Caco-2 (cell line): ENCODE measurements around the gene RAD51B. TPM values are rescaled to one million over a fixed set of nuclear protein-coding genes. Genes with fewer than 3 reads are reported as not detected.
A peak's percentile ranks its signal among the peaks of the same experiment; 100 is the strongest.

Experiments used
- BruUV-seq: library from RNA; stranded (reverse); fragments of 400-500 nt; replicated peaks from 2 replicates; lab custom pipeline; 2021; lab: Mats Ljungman, UMichigan
- CTCF ChIA-PET: fragments of 300-600 bp; sonication (Branson Sonifier 250); formaldehyde crosslinking; loops from one replicate; lab custom pipeline; 2022; ENCODE audit warnings: antibody characterized with exemption; lab: Charles Lee
- POLR2A ChIA-PET: fragments of 300-600 bp; sonication (Branson Sonifier 250); formaldehyde crosslinking; loops from one replicate; lab custom pipeline; 2022; ENCODE audit warnings: antibody characterized with exemption; lab: Charles Lee
- DNase-seq, 2 experiments: peaks; one replicate each; pipeline versions ENCODE4 v3.0.0 to v3.0.0-alpha.2; 2020 to 2022
- H3K27me3 ChIP-seq: replicated peaks from 2 replicates; pipeline ENCODE4 v1.6.0; 2011; ENCODE audit warnings: low read length; ENCODE audit not compliant: control insufficient read depth, insufficient read depth
- H3K36me3 ChIP-seq: 2 replicates; pipeline ENCODE4 v1.5.1; 2011; ENCODE audit warnings: low read length; ENCODE audit not compliant: control insufficient read depth, insufficient read depth
- H3K4me1 ChIP-seq: fragments of 250-450 bp; sonication (Bioruptor Pico); 2 replicates; pipeline ENCODE4 v1.5.1; 2020; ENCODE audit warnings: mild to moderate bottlenecking
- H3K4me3 ChIP-seq: 2 replicates; pipeline ENCODE4 v1.5.1; 2011; ENCODE audit warnings: low read depth, mild to moderate bottlenecking, control low read depth, low read length
- H3K9me3 ChIP-seq: fragments of 250-450 bp; sonication (Bioruptor Pico); 2 replicates; pipeline ENCODE4 v1.5.1; 2020; ENCODE audit warnings: mild to moderate bottlenecking, moderate library complexity
- H3K27ac Mint-ChIP-seq: one replicate; pipeline ENCODE4 v1.8.0; 2022; ENCODE audit warnings: mixed read lengths; ENCODE audit not compliant: unreplicated experiment
- H3K27me3 Mint-ChIP-seq: one replicate; pipeline ENCODE4 v1.8.0; 2022; ENCODE audit warnings: mixed read lengths; ENCODE audit not compliant: insufficient read depth, unreplicated experiment
- H3K36me3 Mint-ChIP-seq: one replicate; pipeline ENCODE4 v1.8.0; 2022; ENCODE audit warnings: mild to moderate bottlenecking, mixed read lengths; ENCODE audit not compliant: insufficient read depth, unreplicated experiment
- H3K4me1 Mint-ChIP-seq: one replicate; pipeline ENCODE4 v1.8.0; 2022; ENCODE audit warnings: low read depth, mixed read lengths; ENCODE audit not compliant: unreplicated experiment
- H3K4me3 Mint-ChIP-seq: one replicate; pipeline ENCODE4 v1.8.0; 2022; ENCODE audit warnings: mild to moderate bottlenecking, moderate library complexity, mixed read lengths; ENCODE audit not compliant: unreplicated experiment
- H3K9me3 Mint-ChIP-seq: one replicate; pipeline ENCODE4 v1.8.0; 2022; ENCODE audit warnings: mixed read lengths; ENCODE audit not compliant: unreplicated experiment
- intact Hi-C: fragments of 100-400 bp; cut with micrococcal nuclease; formaldehyde crosslinking; loops from one replicate; pipeline ENCODE4 v1.10.0; 2022; ENCODE audit not compliant: unreplicated experiment
- total RNA-seq: library from RNA; stranded (reverse); gene quantifications from 2 replicates; pipeline ENCODE4 v1.2.3, GENCODE V29; 2022
- TF ChIP-seq, protein P1 (sequence below), 2 experiments: fragments of 200-600 bp in 1 of 2; IDR thresholded peaks; 1 replicate in 1 of 2; 2 replicates in 1 of 2; pipeline versions ENCODE4 v1.5.1 to v1.8.0; 2011 to 2022; ENCODE audit warnings: antibody characterized with exemption in 1 of 2, control low read depth in 1 of 2, inconsistent platforms in 1 of 2, low read depth in 1 of 2, low read length in 1 of 2, mild to moderate bottlenecking in 1 of 2, moderate library complexity in 1 of 2; ENCODE audit not compliant: insufficient read depth in 1 of 2, severe bottlenecking in 1 of 2, unreplicated experiment in 1 of 2

Gene RAD51B
- total RNA-seq, 1 experiment from 2014 or later, result 16.7 TPM

GRCh38 chr14:68655911-68656316 is 836.3 kb downstream of the RAD51B start:
- Histone ChIP-seq H3K27me3 (no peaks in the 10 kb centered on the region), H3K4me3 (no peak overlapping the region), H3K4me1 (peaks cover 36% of the 10 kb centered on the region), H3K36me3 (no peaks in the 10 kb centered on the region), H3K9me3 (no peaks in the 10 kb centered on the region)
- H3K4me3 Mint-ChIP-seq, result no peak overlapping the region
- ChIA-PET POLR2A (no interaction called here), CTCF (interaction anchor here (0.8 to 1.4 kb wide), 3 partner anchors 27 to 407 kb away, joined by 3 to 4 read pairs (median 3); no protein-coding TSS in a partner anchor)
- intact Hi-C loops, result loop anchor here (5.0 to 10.0 kb wide), 2 partner anchors 171 to 409 kb away; no protein-coding TSS in a partner anchor
- no peaks in the 10 kb centered on the region for H3K36me3 Mint-ChIP-seq
- H3K27me3 Mint-ChIP-seq, result no peaks in the 10 kb centered on the region
- TF ChIP-seq, protein P1, sequence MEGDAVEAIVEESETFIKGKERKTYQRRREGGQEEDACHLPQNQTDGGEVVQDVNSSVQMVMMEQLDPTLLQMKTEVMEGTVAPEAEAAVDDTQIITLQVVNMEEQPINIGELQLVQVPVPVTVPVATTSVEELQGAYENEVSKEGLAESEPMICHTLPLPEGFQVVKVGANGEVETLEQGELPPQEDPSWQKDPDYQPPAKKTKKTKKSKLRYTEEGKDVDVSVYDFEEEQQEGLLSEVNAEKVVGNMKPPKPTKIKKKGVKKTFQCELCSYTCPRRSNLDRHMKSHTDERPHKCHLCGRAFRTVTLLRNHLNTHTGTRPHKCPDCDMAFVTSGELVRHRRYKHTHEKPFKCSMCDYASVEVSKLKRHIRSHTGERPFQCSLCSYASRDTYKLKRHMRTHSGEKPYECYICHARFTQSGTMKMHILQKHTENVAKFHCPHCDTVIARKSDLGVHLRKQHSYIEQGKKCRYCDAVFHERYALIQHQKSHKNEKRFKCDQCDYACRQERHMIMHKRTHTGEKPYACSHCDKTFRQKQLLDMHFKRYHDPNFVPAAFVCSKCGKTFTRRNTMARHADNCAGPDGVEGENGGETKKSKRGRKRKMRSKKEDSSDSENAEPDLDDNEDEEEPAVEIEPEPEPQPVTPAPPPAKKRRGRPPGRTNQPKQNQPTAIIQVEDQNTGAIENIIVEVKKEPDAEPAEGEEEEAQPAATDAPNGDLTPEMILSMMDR (IDR thresholded peaks at IDR 0.05; ENCODE audit: insufficient read depth in 1 of 2, low read depth in 1 of 2, low read length in 1 of 2, severe bottlenecking in 1 of 2, unreplicated experiment in 1 of 2), result peak in 1 of 2 experiments; percentile 36
- DNase-seq, result peak; percentile 48 to 50
- no peak overlapping the region for H3K27ac Mint-ChIP-seq
- H3K4me1 Mint-ChIP-seq, result peaks cover 19% of the 10 kb centered on the region
- BruUV-seq, result no TSS peak
- no peaks in the 10 kb centered on the region for H3K9me3 Mint-ChIP-seq

GRCh38 chr14:68656452-68656851 is 836.9 kb downstream of the RAD51B start:
- CTCF ChIA-PET, result interaction anchor here (0.8 to 1.4 kb wide), 2 partner anchors 29 to 407 kb away, joined by 3 to 4 read pairs; no protein-coding TSS in a partner anchor
- Histone ChIP-seq H3K9me3 (no peaks in the 10 kb centered on the region), H3K27me3 (no peaks in the 10 kb centered on the region), H3K4me1 (peaks cover 30% of the 10 kb centered on the region), H3K4me3 (no peak overlapping the region), H3K36me3 (no peaks in the 10 kb centered on the region)
- H3K4me1 Mint-ChIP-seq, result peaks cover 18% of the 10 kb centered on the region
- no peak overlapping the region for H3K4me3 Mint-ChIP-seq
- no TSS peak for BruUV-seq
- H3K9me3 Mint-ChIP-seq, result peaks cover 1% of the 10 kb centered on the region
- H3K27ac Mint-ChIP-seq, result no peak overlapping the region
- intact Hi-C loops, result loop anchor here (5.0 to 10.0 kb wide), 2 partner anchors 172 to 409 kb away; no protein-coding TSS in a partner anchor
- TF ChIP-seq, protein P1 (IDR thresholded peaks at IDR 0.05; ENCODE audit: insufficient read depth in 1 of 2, low read depth in 1 of 2, low read length in 1 of 2, severe bottlenecking in 1 of 2, unreplicated experiment in 1 of 2), result no peak
- POLR2A ChIA-PET, result interaction anchor here (0.5 kb wide), 1 partner anchor 136 kb away, joined by 4 read pairs; the partner anchor contains the start of gene ZFP36L1
- no peaks in the 10 kb centered on the region for H3K27me3 Mint-ChIP-seq
- H3K36me3 Mint-ChIP-seq, result no peaks in the 10 kb centered on the region
- no peak for DNase-seq

- H3K4me3 ChIP-seq, result no peak overlapping the region
- H3K36me3 ChIP-seq, result no peaks in the 10 kb centered on the region
- Mint-ChIP-seq H3K36me3 (peaks cover 4% of the 10 kb centered on the region), H3K9me3 (peaks cover 10% of the 10 kb centered on the region), H3K27me3 (no peaks in the 10 kb centered on the region), H3K4me1 (peaks cover 19% of the 10 kb centered on the region), H3K4me3 (no peak overlapping the region), H3K27ac (no peak overlapping the region)
- DNase-seq, result no peak
- H3K27me3 ChIP-seq, result no peaks in the 10 kb centered on the region
- no peaks in the 10 kb centered on the region for H3K9me3 ChIP-seq
- peaks cover 21% of the 10 kb centered on the region for H3K4me1 ChIP-seq
- ChIA-PET POLR2A (no interaction called here), CTCF (no interaction called here)
- no TSS peak for BruUV-seq
- TF ChIP-seq, protein P1 (IDR thresholded peaks at IDR 0.05; ENCODE audit: insufficient read depth in 1 of 2, low read depth in 1 of 2, low read length in 1 of 2, severe bottlenecking in 1 of 2, unreplicated experiment in 1 of 2), result no peak
- intact Hi-C loops, result loop anchor here (5.0 to 10.0 kb wide), 2 partner anchors 173 to 410 kb away; no protein-coding TSS in a partner anchor
These were observed 837.9 kb downstream of the RAD51B start for GRCh38 chr14:68657300-68658028.
